WERI-Rb-1 (cell line): Measurements from ENCODE around the gene TMEM63A.

Experiments
- DNase-seq: peaks from one replicate; pipeline ENCODE4 v3.0.0-alpha.2; 2020
- H3K27ac ChIP-seq: fragments of 250-450 bp; sonication (Bioruptor Pico); 2 replicates; pipeline ENCODE4 v1.5.1; 2020; ENCODE audit warnings: mild to moderate bottlenecking, moderate library complexity
- H3K27me3 ChIP-seq: fragments of 250-450 bp; sonication (Bioruptor Pico); 2 replicates; pipeline ENCODE4 v1.5.1; 2021; ENCODE audit warnings: mild to moderate bottlenecking, low read depth, moderate library complexity; ENCODE audit not compliant: insufficient read depth, severe bottlenecking
- H3K36me3 ChIP-seq: fragments of 250-450 bp; sonication (Bioruptor Pico); 2 replicates; pipeline ENCODE4 v1.5.1; 2020; ENCODE audit warnings: mild to moderate bottlenecking, moderate library complexity
- H3K4me3 ChIP-seq: 2 replicates; pipeline ENCODE4 v1.5.1; 2011; ENCODE audit warnings: low read depth, mild to moderate bottlenecking, control low read depth, low read length
- H3K9me3 ChIP-seq: fragments of 250-450 bp; sonication (Bioruptor Pico); 2 replicates; pipeline ENCODE4 v1.5.1; 2021; ENCODE audit warnings: mild to moderate bottlenecking, moderate library complexity; ENCODE audit not compliant: severe bottlenecking
- CTCF ChIP-seq: IDR thresholded peaks from 2 replicates; pipeline ENCODE4 v1.5.1; 2011; ENCODE audit warnings: low read depth, mild to moderate bottlenecking, control low read depth, inconsistent platforms, low read length

TMEM63A gene

GRCh38 chr1:225834417-225835329 is 47.5 kb downstream of the TMEM63A start:
- Histone ChIP-seq H3K27ac (no peak overlapping the region), H3K4me3 (no peak overlapping the region), H3K9me3 (no peaks in the 10 kb centered on the region), H3K36me3 (no peaks in the 10 kb centered on the region), H3K27me3 (no peaks in the 10 kb centered on the region)
- no peak for DNase-seq
- TF ChIP-seq CTCF: no peak

- no peak for TF ChIP-seq CTCF
- no peaks in the 10 kb centered on the region for H3K9me3 ChIP-seq
- H3K27me3 ChIP-seq: no peaks in the 10 kb centered on the region
- DNase-seq: no peak
- no peak overlapping the region for H3K27ac ChIP-seq
- H3K36me3 ChIP-seq: no peaks in the 10 kb centered on the region
- no peak overlapping the region for H3K4me3 ChIP-seq
Measured at GRCh38 chr1:225830841-225831240, 51.3 kb downstream of the TMEM63A start.

- Histone ChIP-seq H3K4me3 (no peak overlapping the region), H3K36me3 (no peaks in the 10 kb centered on the region), H3K9me3 (no peaks in the 10 kb centered on the region), H3K27me3 (no peaks in the 10 kb centered on the region), H3K27ac (no peak overlapping the region)
- no peak for TF ChIP-seq CTCF
- no peak for DNase-seq
Measured at GRCh38 chr1:225828706-225829345, 53.4 kb downstream of the TMEM63A start.

GRCh38 chr1:225827076-225827475 is 55.1 kb downstream of the TMEM63A start:
- H3K4me3 ChIP-seq: no peak overlapping the region
- TF ChIP-seq CTCF: no peak
- no peaks in the 10 kb centered on the region for H3K36me3 ChIP-seq
- no peaks in the 10 kb centered on the region for H3K9me3 ChIP-seq
- no peak overlapping the region for H3K27ac ChIP-seq
- DNase-seq: no peak
- no peaks in the 10 kb centered on the region for H3K27me3 ChIP-seq

- no peak overlapping the region for H3K27ac ChIP-seq
- no peaks in the 10 kb centered on the region for H3K36me3 ChIP-seq
- H3K27me3 ChIP-seq: no peaks in the 10 kb centered on the region
- H3K9me3 ChIP-seq: no peaks in the 10 kb centered on the region
- no peak for DNase-seq
- no peak overlapping the region for H3K4me3 ChIP-seq
- TF ChIP-seq CTCF: no peak
Measured at GRCh38 chr1:225825607-225826007, 56.6 kb downstream of the TMEM63A start.
